GOT3 (cell line): ENCODE results near the gene KRT76.

Experiments used
- DNase-seq: peaks from one replicate; lab custom pipeline; 2025; ENCODE audit warnings: mixed read lengths; lab: John Stamatoyannopoulos, UW

Gene KRT76

DNA sequence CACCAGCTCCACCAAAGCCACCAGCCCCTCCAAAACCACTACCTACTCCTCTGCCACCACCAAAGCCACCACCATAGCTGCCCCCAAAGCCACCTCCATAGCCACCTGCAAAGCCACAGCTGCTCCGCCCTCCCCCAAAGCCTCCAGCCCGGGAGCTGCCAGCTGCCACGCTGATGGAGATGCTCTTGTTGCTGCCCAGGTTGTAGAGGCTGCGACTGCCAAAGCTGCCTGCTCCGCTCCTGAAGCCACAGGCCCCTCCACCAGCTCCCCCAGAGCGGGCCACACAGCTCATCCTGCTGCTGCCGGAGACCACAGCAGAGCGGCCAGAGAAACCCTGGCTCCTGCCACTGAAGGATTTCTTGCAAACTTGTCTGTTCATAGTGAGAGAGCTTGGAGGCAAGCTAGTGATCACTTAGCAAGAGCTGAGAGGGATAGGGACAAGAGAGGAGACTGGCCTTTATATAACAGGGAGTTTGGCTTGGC is at the start of gene KRT76:
KRT76 (minus strand) TSS at position 433 of the 483 bp plus-strand sequence; CDS start at position 379, 54 bp downstream.
- no peak for DNase-seq

DNA sequence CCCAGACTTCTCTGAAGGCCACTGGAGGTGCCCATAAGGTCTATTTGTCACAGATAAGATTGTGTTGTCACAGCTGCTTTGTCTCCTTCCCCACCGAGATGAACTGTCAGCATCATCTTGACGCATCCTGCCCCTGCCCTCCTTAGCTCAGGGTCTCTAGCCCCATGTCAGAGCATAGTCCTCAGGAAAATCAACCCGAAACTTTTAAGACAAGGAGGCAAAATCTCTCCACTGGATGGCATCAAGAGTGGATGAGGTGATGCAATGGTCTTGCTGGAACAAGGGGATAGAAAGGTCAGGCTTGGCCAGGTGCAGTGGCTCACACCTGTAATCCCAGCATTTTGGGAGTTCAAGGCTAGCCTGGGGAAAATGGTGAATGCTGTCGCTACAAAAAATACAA is 48.8 kb upstream of the KRT76 start:
- DNase-seq = no peak

DNA sequence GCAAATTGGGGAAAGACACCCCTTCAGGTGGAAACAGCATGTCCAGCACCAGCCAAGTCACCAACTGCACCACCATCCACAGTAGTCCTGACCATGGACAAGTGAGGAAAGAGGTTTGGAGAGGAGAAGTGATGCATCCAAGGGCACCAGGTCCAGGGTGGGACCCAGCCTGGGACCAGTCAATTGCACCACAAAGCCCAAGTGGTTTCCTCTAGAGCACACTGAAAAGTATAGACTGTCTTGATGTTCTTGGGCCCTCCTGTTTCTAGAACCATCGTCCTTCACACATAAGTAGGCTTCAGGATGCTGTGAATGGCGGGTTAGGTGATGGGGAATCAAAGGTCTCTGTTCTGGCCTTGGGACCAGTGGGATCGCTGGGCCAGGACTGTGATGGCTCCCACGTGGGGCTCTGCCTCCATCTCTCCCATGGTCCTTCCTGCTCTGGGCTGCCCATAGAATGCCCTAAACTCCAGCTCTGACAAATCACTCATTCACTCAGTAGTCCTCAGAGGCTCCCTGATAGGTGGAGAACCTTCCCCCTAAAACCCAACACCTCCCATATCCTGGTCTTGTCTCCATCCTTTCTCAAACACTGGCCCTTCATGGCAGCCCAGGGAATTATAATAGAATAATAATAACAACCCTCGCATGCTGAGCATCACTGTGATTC is 47.7 kb upstream of the KRT76 start:
- no peak for DNase-seq

DNA sequence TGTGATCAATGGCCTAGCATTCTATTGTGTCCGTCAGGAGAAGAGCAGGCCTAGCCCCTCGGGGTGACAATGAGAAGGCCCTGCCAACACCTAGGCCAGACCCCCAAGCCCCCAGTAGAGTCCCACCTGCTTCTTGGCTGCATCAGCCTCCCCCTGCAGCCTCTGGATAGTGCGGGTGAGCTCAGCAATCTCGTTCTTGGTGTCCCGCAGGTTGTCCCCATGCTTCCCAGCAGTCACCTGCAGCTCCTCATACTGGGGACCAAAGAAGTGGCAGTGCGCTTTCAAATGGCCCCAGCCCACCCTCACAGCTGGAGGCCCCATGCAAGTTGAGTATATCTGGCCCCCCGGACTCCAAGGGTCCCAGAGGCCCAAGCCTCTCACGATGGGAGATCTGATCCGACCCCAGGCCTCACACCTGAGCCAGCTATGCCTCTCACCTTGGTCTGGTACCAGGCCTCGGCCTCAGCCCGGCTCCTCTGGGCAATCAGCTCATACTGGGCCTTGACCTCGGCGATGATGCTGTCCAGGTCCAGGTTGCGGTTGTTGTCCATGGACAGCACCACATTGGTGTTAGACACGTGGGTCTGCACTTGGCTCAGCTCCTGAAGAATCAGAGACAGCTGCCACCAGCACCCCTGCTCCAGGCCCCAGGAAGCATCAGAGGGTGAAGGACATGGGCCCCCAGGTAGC is 46.8 kb upstream of the KRT76 start:
- DNase-seq = no peak

DNA sequence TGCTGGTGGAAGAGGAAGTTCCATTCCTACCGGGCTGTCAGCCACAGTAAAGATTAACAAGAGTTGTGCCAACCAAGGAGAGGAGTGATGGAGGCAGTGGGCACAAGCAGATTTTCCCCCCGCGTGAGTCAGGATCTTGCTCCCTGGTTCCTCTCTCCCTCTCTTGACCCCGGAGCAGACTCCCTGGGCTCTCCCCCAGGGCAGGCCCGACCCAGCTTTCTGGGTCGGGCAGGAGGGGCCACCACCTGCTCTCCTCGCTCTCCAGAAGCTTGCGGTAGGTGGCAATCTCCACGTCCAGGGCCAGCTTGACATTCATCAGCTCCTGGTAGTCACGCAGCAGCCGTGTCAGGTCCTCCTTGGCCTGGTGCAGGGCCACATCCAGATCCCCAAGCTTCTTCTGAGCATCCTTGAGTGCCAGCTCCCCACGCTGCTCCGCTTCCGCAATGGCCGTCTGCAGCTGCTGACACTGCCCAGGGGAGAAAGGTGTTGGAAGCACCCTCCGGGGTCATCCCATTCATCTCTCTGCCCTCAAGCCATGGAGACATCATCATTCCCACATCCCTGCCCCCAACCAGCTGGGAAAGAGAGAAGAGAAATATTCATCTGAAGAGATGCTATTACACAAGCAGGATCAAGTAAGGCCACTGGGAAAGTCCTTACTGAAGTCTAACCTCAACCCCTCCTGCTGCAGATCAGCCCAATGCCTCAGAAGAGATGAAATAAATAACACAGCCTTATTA is 45.8 kb upstream of the KRT76 start:
- DNase-seq = no peak

DNA sequence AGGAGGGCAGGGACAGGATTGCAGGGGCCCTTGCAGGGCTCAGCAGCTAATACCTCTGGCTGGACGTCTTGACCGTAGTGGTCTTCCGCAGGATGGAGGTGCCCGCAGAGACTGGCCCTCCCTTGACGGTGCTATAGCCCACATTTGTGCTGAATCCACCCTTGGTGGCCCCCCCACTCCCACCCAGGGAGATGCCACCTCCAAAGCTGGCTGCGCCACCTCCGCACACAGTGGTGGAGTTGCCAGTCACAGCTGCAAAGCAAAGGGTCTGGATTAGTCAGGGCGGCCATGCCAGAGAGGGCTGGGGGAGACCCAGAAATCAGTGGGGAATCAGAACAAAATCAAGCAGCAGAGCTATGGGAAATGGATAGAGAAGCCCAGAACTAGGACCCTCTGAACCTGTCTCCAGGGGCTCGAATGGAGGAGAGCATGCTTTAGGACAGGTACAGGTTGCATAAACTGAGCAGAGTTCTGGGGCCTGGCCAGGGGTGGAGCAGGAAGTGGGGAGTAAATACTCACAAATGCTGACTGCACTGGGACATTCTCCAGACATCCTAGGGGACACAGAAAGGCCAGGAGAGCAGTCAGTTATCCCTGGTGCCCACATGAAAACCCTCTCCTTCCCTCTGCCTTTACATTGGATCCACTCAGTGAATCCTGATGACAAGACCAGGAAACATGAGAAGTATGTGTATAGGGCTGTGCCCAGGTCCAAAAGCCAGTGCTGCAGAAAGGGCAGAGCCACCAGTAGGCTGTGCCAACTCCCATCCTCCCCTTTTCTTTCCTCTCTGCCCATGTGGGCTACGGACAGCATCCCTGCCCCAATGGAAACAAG is 44.9 kb upstream of the KRT76 start:
- no peak for DNase-seq

DNA sequence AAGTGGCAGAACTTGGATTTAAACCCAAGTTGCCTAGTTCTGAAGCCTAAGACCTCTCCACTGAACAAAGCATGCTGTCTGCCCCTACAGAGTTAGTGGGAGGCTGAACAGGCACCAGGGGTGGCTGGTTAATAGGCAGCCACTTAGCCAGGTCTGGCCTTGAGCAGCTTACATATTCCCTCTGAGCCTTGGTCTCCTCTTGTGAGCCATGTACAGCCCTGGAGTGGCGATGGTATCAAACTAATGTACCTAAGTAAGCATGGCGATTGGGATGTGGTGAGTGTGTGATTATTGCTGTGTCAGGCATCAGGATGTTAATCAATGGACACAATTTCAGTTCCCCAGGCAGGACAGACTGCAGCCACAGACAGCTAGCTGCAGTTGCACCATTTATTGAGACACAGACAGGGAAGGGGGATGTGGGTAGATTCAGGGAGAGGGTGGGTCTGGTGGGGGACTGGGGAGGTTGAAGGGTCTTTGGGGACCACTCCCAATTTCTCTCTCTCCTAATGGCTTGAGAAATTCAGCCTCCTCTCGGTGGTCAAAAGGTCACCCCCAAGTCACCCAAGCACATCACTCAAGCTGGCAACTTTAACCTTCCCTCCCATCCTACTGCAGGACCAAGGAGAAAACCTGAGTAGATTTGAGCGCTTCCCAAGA is 44.1 kb upstream of the KRT76 start:
- no peak for DNase-seq

DNA sequence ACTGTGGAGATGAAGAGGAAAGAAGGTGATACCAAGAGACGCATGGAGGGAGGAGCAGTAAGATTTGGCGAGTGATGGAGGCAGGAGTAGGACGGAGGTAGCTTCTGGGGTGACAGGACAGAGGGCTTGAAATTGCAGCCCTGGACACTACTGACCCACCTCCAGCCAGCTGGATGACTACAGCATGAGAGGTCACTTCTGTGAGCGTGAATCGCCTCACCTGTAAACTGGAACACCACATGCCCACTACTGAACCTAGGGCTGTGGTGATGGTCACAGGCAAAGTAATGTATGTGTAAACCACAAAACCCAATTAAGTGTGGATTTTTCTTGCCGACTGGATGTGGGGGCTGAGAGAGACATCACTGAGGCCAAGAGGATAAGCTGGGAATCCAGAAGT is 43.4 kb upstream of the KRT76 start:
- no peak for DNase-seq

DNA sequence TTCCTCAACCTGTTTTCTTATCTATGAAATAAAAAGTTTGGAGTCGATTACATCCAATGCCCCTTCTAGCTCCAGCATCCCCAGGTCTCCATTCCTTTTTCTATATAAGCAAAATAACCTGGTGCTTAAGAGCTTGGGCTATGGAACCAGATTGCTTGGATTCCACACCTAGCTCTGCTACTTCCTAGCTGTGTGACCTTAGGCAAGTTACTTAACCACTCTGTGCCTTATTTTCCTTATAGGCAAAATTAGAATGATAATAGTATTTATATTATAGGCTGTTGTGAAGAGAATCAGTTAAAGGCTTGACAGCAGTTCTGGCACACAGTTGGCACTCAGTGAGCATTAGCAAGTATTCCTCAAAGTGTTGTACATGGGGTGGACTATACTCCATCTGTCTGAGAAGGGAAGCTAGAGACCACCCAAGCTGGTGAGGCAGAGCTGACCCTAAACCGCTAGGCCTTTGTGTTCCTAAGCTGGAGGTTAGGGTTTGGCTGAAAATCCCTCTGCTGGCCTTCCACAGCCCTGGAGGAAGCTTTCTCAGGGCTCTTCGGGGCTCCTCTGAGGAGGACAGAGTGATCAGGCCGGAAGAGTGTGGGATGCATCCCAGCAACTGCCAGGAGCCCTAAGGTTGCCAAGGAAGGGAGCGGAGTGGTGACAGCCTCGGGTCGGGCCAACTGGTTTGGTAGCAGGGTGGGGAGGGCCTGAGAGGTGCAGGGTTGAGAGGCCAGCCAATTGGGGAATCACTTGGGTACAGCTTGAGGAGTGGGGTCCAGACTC is 42.8 kb upstream of the KRT76 start:
- DNase-seq = no peak

DNA sequence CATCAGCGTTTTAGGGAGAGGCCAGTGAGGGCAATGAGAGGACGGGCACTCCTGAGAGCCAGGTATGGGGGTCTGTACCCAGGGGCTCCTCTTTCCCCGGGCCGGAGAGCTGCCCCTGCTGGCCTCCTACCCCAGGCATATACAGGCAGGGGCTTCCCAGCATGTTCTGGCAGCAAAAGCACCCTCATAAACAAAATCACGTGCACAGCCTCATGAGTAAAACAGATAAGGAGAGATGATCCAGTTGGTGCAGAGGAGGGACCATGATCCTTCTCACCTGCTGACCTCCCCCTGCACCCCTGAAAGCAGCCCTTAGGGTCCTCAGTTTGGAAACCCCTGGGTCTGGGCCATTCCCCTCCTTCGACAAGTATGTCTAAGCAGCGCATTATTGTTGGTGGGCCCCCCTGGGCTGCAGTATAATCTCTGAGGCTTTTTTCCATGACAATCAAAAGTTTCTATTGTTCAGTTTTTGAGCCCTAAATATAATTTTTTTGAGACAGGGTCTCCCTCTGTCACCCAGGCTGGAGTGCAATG is 41.8 kb upstream of the KRT76 start:
- no peak for DNase-seq

DNA sequence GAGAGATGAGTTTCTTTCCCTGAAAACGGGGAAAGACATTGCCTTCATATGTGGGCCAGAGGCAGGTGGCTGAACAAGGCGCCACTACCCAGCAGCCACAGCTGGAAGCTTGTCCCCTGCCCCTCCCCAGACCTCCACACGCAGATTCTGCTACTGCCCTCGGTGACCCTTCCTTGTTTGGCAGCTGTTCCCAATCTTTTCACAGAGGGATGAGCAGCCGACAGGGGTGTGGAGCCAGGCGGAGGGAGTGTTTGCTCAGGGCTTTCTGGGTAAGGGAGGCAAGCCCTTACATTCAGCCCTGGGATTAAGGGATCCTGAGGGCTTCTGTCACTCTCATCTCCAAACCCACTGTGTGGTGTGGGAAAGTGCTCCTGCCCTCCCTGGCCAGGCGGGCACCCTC is 41.2 kb upstream of the KRT76 start:
- no peak for DNase-seq

DNA sequence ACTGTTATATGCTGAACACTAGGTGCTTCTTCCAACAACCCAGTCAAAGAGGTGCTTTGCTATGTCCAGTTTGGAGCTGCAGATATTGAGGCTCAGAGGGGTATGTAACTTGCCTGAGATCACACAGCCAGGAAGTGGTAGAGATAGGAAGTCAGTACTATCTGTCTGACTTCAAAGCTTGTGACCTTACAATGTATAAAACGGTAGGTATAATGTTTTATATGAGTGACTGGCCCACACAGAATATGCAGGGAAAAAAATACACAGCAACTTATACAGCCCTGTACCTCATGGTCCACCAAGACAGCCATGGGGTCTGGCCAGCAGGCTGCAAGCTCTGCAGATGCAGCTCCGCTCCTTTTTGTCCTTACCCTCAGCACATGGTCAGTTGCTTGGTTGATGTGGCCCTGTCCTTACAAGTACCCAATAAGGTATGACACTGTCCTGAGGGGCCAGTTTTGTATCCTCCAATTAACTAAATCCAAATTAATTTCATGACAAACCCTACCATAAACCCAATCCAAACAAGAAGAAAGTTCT is 40.6 kb upstream of the KRT76 start:
- DNase-seq = no peak

DNA sequence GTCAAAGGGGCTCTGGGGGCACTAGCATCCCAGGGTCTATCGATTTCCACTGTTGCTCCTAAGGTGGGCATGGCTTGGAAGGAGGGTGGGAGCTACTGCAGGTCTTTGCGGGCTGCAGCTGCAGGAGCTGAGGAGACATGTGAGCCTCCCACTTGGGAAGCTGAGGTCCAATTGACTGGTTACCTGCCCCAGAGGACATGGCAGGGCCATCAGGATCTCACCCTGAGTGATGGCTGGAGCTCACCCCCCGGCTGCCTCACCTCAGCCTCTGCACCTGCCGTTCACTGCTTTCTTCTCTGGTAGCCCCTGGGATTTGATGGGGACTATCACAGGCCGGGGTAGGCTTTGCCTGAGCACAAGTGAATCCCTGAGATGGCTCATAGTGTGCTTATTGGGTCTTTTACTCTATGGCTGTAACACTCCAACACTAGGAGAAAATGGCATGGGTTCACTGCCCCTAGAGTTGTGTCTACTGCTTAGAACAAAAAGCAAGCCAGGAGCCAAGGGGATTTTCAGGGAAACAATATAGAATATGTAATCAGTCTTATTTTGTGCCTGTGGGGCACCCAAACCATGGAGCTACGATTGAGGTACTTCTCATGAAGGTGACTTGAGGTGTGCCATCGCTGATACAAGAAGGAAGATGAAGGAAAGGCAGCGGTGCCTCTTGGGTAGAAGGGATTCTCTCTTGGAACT is 40.0 kb upstream of the KRT76 start:
- no peak for DNase-seq

DNA sequence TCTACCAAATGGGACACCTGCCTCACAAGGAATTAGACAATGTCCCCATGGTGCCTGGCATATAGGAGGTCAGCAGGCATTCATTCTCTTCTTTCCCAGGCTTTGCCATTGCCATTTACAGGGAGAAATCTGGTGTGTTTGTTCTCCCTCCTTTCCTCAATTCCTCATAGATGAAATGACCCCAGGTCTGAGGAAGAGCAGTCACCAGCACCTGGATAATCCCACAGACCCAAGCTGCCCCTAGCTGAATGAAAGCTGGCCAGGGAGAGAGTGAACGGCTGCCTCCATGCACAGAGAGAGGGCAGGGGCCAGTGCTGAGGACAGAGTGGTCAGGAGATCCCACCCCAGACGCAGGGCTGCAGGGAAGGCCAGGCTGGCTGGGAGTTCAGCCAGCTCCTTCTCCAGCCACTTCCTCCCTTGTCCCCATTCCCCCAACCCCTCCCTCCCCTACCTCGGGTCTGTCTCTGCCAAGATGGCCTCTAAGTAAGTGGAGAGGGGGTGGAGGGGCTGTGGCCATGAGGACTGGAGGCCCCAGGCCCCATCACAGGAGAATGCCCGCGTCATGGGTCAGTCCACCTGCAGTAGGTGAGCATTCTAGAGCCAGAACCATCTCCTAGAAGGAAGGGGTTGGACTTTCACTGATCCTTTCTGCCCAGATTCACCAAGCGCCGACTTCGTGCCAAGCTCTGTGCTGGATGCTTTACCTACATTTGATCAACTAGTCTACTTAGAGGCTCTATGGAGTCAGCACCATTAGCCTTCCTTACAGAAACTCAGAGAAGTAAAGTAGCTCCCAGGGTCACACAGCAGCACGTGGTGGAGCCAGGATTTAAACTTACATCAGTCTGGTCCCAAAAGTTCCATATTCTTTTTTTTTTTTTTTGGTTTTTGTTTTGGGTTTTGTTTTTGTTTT is 38.8 kb upstream of the KRT76 start:
- no peak for DNase-seq

DNA sequence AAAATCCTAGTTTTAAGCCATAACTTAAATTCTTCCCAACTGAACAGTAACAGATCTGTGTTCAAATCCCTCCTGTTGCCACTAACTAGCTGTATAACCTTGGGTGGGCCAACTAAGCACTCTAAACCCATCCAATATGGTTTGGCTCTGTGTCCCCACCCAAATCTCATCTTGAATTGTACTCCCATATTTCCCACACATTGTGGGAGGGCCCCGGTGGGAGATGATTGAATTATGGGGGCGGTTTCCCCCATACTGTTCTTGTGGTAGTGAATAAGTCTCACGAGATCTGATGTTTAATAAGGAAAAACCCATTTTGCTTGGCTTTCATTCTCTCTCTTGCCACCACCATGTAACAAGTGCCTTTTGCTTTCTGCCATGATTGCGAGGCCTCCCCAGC is 38.0 kb upstream of the KRT76 start:
- DNase-seq = no peak

DNA sequence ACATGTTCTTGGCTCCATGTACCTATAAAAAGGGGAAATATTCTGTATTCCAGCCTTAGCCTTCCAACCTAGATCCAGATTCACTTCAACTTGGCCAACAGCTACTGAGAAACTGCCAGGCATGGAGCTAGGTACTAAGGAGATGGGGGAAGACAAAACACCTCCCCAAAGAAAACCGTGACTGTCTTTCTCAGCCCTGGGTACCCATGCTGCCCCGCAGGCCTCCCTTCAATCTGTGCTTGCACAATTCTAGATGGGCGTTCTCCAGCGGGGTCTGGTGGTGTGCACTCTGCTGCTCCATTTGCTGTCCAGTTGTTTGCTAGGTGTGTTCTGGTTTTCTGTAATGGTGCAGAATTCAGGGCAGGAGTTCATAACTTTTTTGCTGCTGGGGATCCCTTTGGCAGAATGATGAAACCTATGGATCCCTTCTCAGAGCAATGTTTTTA is 37.6 kb upstream of the KRT76 start:
- no peak for DNase-seq

DNA sequence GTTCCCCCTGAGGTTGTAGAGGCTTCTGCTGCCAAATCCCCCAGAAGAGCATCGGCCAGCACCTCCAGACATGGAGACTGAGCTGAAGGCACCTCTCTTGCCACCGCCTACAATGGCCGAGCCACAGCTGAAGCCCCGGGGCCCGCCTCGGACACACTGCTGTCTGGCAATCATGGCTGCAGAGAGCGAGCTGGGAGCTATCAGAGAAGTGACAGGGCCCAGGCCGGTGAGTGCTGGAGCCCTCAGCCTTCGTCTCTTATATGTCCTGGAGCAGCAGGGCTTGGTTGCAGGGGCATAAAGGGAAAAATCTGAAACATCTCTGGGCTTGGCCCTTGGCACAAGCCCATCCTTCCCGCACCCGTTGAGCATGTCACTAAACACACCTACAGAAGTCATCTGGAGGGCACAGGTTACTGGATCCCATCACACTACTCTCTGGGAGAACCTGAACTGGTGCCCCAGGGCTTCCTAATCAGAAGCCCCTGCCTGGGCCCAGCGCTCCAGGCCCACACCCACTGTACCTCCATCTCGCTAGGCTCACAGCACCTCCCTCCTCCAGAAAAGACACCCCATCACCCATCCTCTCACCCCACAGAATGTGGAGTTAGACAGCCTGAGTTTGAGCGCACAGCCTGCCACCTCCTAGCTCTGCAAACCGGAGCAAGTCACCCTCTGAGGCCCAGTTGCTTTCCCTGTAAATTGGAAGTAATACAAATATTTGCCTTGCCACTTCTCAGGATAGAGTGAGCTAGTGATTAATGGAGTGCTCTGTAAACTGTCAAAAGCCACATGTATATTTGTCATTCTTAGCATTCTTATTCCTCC is 37.0 kb upstream of the KRT76 start, which contains the start of gene KRT4:
KRT4 (minus strand) TSS at position 232 of the 825 bp plus-strand sequence; CDS start at position 174, 58 bp downstream.
- DNase-seq = no peak
